CD8-positive, alpha-beta memory T cell (primary cell): Measurements from ENCODE around the gene LGALS3BP. TPM values are rescaled to one million over a fixed set of nuclear protein-coding genes. Genes with fewer than 3 reads are reported as not detected.
"Not testable (repeated sequence)": the region's sequence is repeated elsewhere in the genome, so short reads cannot be mapped to it uniquely, and the experiment has no call there.

Experiments
- CTCF ChIA-PET: fragments of 350-600 bp; sonication (Branson Sonifier 250); formaldehyde crosslinking; loops from one replicate; lab custom pipeline; 2021; ENCODE audit warnings: antibody characterized with exemption; lab: Charles Lee
- POLR2A ChIA-PET: fragments of 350-600 bp; sonication (Branson Sonifier 250); formaldehyde crosslinking; loops from one replicate; lab custom pipeline; 2021; ENCODE audit warnings: antibody characterized with exemption; lab: Charles Lee
- DNase-seq, 5 donors: peaks; one replicate each; pipeline versions ENCODE4 v3.0.0 to v3.0.0-alpha.2; 2020 to 2022; ENCODE audit warnings: mixed read lengths in 1 of 5
- H3K27ac ChIP-seq: one replicate; pipeline ENCODE4 v1.7.0; 2013; ENCODE audit warnings: low read depth, mild to moderate bottlenecking, low read length, moderate library complexity
- H3K27me3 ChIP-seq: 2 replicates; pipeline ENCODE4 v1.7.0; 2013; ENCODE audit warnings: low read length, mild to moderate bottlenecking; ENCODE audit not compliant: insufficient read depth, poor library complexity, severe bottlenecking
- H3K36me3 ChIP-seq: 2 replicates; pipeline ENCODE4 v1.7.0; 2013; ENCODE audit warnings: mild to moderate bottlenecking, low read length, moderate library complexity; ENCODE audit not compliant: insufficient read depth
- H3K4me1 ChIP-seq: 2 replicates; pipeline ENCODE4 v1.7.0; 2013; ENCODE audit warnings: mild to moderate bottlenecking, low read length, moderate library complexity; ENCODE audit not compliant: insufficient read depth
- H3K4me3 ChIP-seq: 2 replicates; pipeline ENCODE4 v1.7.0; 2013; ENCODE audit warnings: mild to moderate bottlenecking, low read length
- H3K9me3 ChIP-seq: 2 replicates; pipeline ENCODE4 v1.7.0; 2013; ENCODE audit warnings: mild to moderate bottlenecking, low read length
- H3K27ac Mint-ChIP-seq, 8 donors: one replicate each; pipeline ENCODE4 v1.8.0; 2020 to 2021; ENCODE audit warnings: mixed read lengths in 8 of 8, mild to moderate bottlenecking in 6 of 8, inconsistent platforms in 3 of 8, moderate library complexity in 3 of 8
- H3K27me3 Mint-ChIP-seq, 2 donors: one replicate each; pipeline ENCODE4 v1.8.0; 2020 to 2021; ENCODE audit warnings: mixed read lengths in 2 of 2, mild to moderate bottlenecking in 1 of 2, moderate library complexity in 1 of 2
- H3K36me3 Mint-ChIP-seq, 3 donors: one replicate each; pipeline ENCODE4 v1.8.0; 2020 to 2021; ENCODE audit warnings: mixed read lengths in 3 of 3, inconsistent platforms in 1 of 3, mild to moderate bottlenecking in 1 of 3
- H3K4me1 Mint-ChIP-seq, 3 donors: one replicate each; pipeline ENCODE4 v1.8.0; 2020 to 2021; ENCODE audit warnings: mixed read lengths in 3 of 3, inconsistent platforms in 1 of 3, mild to moderate bottlenecking in 1 of 3
- H3K4me3 Mint-ChIP-seq, 7 donors: one replicate each; pipeline ENCODE4 v1.8.0; 2020 to 2021; ENCODE audit warnings: mixed read lengths in 7 of 7, mild to moderate bottlenecking in 6 of 7, moderate library complexity in 4 of 7, inconsistent platforms in 2 of 7
- H3K9me3 Mint-ChIP-seq, 5 donors: one replicate each; pipeline ENCODE4 v1.8.0; 2020 to 2022; ENCODE audit warnings: mixed read lengths in 5 of 5, mild to moderate bottlenecking in 3 of 5, moderate library complexity in 2 of 5, inconsistent platforms in 1 of 5
- polyA plus RNA-seq: library from polyadenylated mRNA; unstranded; fragments of 300-500 nt; fragmentation: Illumina TruSeq; gene quantifications from one replicate; pipeline ENCODE4 v1.2.3, GENCODE V29; 2021
- total RNA-seq, 2 experiments: library from RNA; stranded (reverse); gene quantifications; one replicate each; pipeline ENCODE4 v1.2.3, GENCODE V29; 2021

Gene LGALS3BP
- total and polyA plus RNA-seq, 3 experiments from 2014 or later, result 8.6 to 23.1 (median 9.1) TPM

DNA sequence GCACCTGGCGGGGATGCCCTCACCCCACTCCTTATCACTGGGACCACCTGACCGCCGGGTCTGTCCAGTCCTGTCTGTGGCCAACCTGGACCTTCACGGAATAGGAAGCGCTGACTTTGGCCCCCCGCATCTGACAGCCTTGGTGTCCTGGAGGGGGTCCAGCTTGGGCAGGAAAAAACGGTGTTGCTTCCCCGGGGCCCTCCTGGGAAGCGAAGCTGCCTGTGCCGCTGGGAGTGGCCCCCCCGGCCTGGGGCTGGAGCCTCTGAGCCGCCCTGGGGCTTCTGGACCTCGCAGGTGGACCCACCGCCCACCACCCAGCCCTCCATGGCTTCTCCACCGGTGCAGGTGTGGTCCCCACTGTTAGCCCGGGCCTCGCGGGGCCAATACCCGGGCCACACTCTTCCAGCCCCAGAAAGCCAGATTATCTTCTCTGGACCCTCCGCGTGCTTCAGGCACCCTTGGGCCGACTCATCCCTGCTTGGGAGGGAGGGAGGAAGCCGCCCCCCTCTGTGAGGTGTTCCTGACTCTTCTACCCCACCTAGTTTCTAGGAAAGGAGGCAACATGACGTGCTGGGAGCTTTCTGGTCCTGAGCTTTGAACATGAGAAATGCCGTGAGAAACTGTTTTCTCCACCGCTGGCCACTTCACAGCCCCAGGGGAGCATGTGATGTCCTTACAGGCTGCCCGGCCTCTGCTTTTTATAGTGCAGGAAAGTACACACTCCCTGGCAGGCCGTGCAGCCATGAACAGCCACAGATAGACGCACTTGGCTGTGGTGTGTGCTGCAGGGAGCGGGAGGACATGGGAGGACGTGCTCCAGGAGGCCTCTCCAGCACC, 45.4 kb upstream of the LGALS3BP start:
- Histone ChIP-seq H3K27ac (no peak overlapping the region), H3K27me3 (peaks cover 11% of the 10 kb centered on the region), H3K4me3 (no peak overlapping the region), H3K36me3 (no peaks in the 10 kb centered on the region), H3K4me1 (peaks cover 4% of the 10 kb centered on the region), H3K9me3 (no peaks in the 10 kb centered on the region)
- POLR2A ChIA-PET, result no interaction called here
- H3K9me3 Mint-ChIP-seq, result no peaks in the 10 kb centered on the region
- DNase-seq, result no peak
- H3K4me3 Mint-ChIP-seq, result peak overlapping the region; percentile 79 to 90 (median 87)
- H3K4me1 Mint-ChIP-seq, result peaks cover 8 to 12% (median 9%) of the 10 kb centered on the region in 3 donors
- no peak overlapping the region for H3K27ac Mint-ChIP-seq
- H3K27me3 Mint-ChIP-seq, result peaks cover 20 to 47% of the 10 kb centered on the region in 2 donors
- H3K36me3 Mint-ChIP-seq, result no peaks in the 10 kb centered on the region
- CTCF ChIA-PET, result interaction anchor here (1.2 kb wide), 1 partner anchor 8 kb away, joined by 3 read pairs; no protein-coding TSS in a partner anchor

DNA sequence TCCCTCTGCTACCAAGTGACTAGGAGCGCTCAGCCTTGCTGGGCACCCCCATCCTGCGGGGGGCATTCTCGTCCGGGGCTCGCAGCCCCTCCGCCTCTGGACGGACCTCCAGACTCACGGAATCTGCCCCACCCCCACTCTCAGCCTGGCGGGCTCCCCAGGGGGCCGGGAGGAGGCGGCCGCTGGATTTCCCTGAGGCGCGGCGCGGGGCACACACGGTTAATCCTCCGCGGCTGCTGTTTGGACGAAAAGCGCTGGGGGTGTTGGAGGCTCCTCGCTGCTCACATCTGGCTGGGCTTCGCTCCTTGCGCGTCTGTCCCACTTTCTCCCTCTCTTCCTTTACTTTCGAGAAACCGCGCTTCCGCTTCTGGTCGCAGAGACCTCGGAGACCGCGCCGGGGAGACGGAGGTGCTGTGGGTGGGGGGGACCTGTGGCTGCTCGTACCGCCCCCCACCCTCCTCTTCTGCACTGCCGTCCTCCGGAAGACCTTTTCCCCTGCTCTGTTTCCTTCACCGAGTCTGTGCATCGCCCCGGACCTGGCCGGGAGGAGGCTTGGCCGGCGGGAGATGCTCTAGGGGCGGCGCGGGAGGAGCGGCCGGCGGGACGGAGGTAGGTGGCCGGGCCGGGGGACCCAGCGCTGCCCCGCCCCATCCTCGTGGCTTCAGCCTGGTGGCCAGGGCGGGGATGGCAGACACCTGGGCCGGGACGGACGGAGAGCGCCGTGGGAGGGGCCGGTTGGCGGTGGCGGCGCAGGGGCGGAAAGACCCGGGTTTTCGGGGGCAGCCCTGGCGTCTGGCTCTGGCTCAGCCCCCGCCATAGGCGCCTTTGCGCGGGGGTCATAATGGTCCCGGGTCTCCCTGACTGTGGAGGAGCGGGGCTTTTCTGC, 44.4 kb upstream of the LGALS3BP start, which contains the start of gene C1QTNF1:
Gene C1QTNF1, plus strand, starts transcription at position 284 of the 886 bp plus-strand sequence. CDS start 19,800 bp downstream, outside the sequence.
- ChIA-PET CTCF (no interaction called here), POLR2A (no interaction called here)
- H3K4me1 ChIP-seq, result peaks cover 4% of the 10 kb centered on the region
- H3K36me3 Mint-ChIP-seq, result no peaks in the 10 kb centered on the region
- H3K9me3 ChIP-seq, result no peaks in the 10 kb centered on the region
- H3K27me3 Mint-ChIP-seq, result peaks cover 14 to 46% of the 10 kb centered on the region in 2 donors
- H3K9me3 Mint-ChIP-seq, result no peaks in the 10 kb centered on the region
- H3K4me3 Mint-ChIP-seq, result peak within 1 kb of the TSS; percentile 83 to 93 (median 88)
- no peak within 1 kb of the TSS for H3K27ac ChIP-seq
- H3K27ac Mint-ChIP-seq, result peak within 1 kb of the TSS in 6 of 8 donors; percentile 19 to 54 (median 46)
- peak within 1 kb of the TSS; percentile 51 for H3K4me3 ChIP-seq
- DNase-seq, result peak; percentile 18 to 62 (median 35)
- peaks cover 11% of the 10 kb centered on the region for H3K27me3 ChIP-seq
- H3K36me3 ChIP-seq, result no peaks in the 10 kb centered on the region
- H3K4me1 Mint-ChIP-seq, result peaks cover 8 to 12% (median 9%) of the 10 kb centered on the region in 3 donors

DNA sequence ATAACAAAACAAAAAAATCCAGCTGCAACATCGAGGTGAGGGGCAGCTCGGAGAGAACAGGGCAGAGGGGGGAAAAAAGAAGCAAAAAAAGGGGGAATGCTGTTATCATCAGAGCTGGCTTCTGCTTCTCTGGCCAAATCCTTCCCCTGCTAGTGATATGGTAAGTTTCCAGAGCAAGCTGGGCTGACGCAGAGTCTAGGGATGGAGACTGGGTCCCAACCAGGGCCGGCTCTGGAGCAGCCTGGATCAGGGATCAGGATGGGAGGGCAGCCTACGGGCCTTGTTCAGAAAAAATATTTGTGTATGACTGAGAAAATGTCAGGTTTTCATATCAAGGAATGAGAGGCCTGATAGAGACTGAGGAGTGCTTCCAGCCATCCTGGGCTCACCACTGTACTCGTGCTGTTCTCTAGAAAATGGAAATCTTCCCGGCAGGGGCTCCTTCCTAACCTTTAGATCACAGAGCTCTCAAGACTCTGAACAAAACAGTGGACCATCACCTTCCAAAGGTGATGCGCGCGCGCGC, 43.5 kb upstream of the LGALS3BP start:
- H3K36me3 ChIP-seq, result no peaks in the 10 kb centered on the region
- CTCF ChIA-PET, result interaction anchor here (0.8 to 1.8 kb wide), 2 partner anchors 20 to 22 kb away, joined by 3 to 7 read pairs; no protein-coding TSS in a partner anchor
- H3K27me3 ChIP-seq, result peaks cover 11% of the 10 kb centered on the region
- Mint-ChIP-seq H3K36me3 (no peaks in the 10 kb centered on the region), H3K27me3 (peaks cover 14 to 48% of the 10 kb centered on the region in 2 donors), H3K4me1 (peaks cover 8 to 12% (median 9%) of the 10 kb centered on the region in 3 donors), H3K9me3 (no peaks in the 10 kb centered on the region), H3K4me3 (peak overlapping the region; percentile 67 to 90 (median 87)), H3K27ac (peak overlapping the region in 1 of 8 donors; percentile 39)
- no peak overlapping the region for H3K27ac ChIP-seq
- no peak overlapping the region for H3K4me3 ChIP-seq
- peaks cover 4% of the 10 kb centered on the region for H3K4me1 ChIP-seq
- DNase-seq, result no peak
- no peaks in the 10 kb centered on the region for H3K9me3 ChIP-seq
- POLR2A ChIA-PET, result no interaction called here

DNA sequence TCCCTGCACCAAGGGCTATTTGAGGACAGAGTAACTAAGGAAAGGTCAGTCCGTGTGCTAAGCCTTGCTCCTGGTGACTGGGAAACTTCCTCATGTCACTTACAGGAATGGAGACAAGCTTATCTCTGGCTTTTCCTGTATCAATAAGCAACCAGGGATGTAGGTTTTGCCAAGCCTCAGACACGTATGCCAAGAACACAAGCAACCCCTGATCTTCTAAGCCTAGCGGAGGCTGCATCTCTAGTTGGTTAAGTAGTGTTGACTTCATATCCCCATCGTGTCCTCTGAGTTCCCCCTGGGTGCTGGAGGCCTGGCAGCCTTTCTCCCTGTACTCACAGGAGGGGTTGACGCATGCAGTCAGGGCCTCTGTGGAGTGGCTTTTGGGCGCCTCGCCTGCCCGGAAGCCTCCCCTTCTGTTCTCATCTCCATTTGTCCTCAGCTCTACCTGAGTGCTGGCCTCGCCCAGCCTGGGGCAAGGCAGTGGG, 42.8 kb upstream of the LGALS3BP start:
- ChIA-PET POLR2A (no interaction called here), CTCF (interaction anchor here (0.8 to 1.8 kb wide), 2 partner anchors 19 to 23 kb away, joined by 3 to 7 read pairs; no protein-coding TSS in a partner anchor)
- H3K4me3 Mint-ChIP-seq, result no peak overlapping the region
- peaks cover 8 to 12% (median 9%) of the 10 kb centered on the region in 3 donors for H3K4me1 Mint-ChIP-seq
- Histone ChIP-seq H3K27me3 (peaks cover 11% of the 10 kb centered on the region), H3K4me1 (peaks cover 4% of the 10 kb centered on the region), H3K36me3 (no peaks in the 10 kb centered on the region), H3K4me3 (no peak overlapping the region), H3K9me3 (no peaks in the 10 kb centered on the region), H3K27ac (no peak overlapping the region)
- H3K27ac Mint-ChIP-seq, result no peak overlapping the region
- no peaks in the 10 kb centered on the region for H3K9me3 Mint-ChIP-seq
- no peak for DNase-seq
- peaks cover 9 to 41% of the 10 kb centered on the region in 2 donors for H3K27me3 Mint-ChIP-seq
- H3K36me3 Mint-ChIP-seq, result no peaks in the 10 kb centered on the region

DNA sequence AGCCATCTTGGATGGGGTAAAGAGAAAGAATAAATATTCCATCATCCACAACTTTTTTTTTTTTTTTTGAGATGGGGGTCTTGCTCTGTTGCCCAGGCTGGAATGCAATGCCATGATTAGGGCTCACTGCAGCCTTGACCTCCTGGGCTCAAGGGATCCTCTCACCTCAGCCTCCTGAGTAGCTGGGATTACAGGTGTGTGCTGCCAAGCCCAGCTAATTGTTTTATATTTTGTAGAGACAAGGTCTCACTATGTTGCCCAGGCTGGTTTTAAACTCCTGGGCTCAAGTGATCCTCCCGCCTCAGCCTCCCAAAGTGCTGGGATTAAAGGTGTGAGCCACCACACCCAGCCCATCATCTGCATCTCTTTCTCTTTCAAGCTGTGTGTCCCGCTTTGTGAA, 42.2 kb upstream of the LGALS3BP start:
- H3K4me3 ChIP-seq, H3K27ac ChIP-seq, DNase-seq, H3K9me3 Mint-ChIP-seq, POLR2A ChIA-PET, H3K4me3 Mint-ChIP-seq, H3K36me3 ChIP-seq, H3K36me3 Mint-ChIP-seq, H3K9me3 ChIP-seq, H3K4me1 ChIP-seq: not testable (repeated sequence)
- H3K27me3 ChIP-seq, result peaks cover 11% of the 10 kb centered on the region
- CTCF ChIA-PET, result interaction anchor here (1.8 to 4.1 kb wide), 2 partner anchors 19 to 23 kb away, joined by 7 to 13 read pairs; no protein-coding TSS in a partner anchor
- peaks cover 8 to 34% of the 10 kb centered on the region in 2 donors for H3K27me3 Mint-ChIP-seq
- H3K4me1 Mint-ChIP-seq, result peaks cover 8 to 12% (median 9%) of the 10 kb centered on the region in 3 donors
- H3K27ac Mint-ChIP-seq, result peak overlapping the region in 1 of 8 donors; percentile 17

DNA sequence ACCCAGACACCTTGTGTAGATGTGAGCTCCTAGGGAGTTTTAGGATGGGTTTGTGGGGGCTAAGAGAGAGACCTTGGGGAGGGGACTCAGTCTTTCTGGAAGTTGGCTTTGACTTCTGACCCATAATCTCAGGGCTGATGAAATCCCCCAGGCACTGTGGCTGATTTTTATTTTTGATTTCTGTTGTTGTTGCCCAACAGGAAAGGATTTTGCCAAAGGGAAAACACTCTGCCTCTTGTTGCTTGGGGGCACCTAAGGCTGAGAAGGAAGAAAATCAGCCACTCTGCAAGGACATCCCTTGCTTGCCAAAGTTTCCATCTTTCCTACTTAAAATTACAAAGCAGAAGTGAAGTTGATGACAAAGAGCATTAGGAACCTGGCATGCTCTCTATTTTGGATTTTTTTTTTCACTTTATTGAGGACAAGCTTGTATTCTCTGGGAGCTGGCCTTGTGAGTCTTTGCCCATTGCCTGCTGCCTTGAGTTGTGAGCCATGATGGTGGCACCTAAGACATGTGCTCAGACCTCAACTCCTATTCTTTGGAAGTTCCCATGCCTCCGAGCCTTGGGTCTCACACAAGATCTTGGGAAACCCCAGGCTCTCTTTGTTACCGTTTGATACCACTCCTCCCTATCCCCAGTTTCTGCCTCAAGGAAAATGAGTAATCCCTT, 41.0 kb upstream of the LGALS3BP start:
- H3K4me3 ChIP-seq, result no peak overlapping the region
- POLR2A ChIA-PET, result no interaction called here
- CTCF ChIA-PET, result interaction anchor here (4.1 kb wide), 1 partner anchor 20 kb away, joined by 13 read pairs; no protein-coding TSS in a partner anchor
- peaks cover 11% of the 10 kb centered on the region for H3K27me3 ChIP-seq
- Mint-ChIP-seq H3K4me1 (peaks cover 7 to 12% (median 9%) of the 10 kb centered on the region in 3 donors), H3K27ac (no peak overlapping the region), H3K9me3 (no peaks in the 10 kb centered on the region), H3K36me3 (no peaks in the 10 kb centered on the region), H3K4me3 (peak overlapping the region in 1 of 7 donors; percentile 23), H3K27me3 (peaks cover 7 to 27% of the 10 kb centered on the region in 2 donors)
- no peaks in the 10 kb centered on the region for H3K9me3 ChIP-seq
- no peak overlapping the region for H3K27ac ChIP-seq
- H3K36me3 ChIP-seq, result no peaks in the 10 kb centered on the region
- peaks cover 4% of the 10 kb centered on the region for H3K4me1 ChIP-seq
- no peak for DNase-seq
